Colonic mucosa (tissue), 4 donors: ENCODE data around the gene C8A. TPM values are rescaled to one million over a fixed set of nuclear protein-coding genes. Genes with fewer than 3 reads are reported as not detected.

Source experiments
- DNase-seq: peaks from one replicate; pipeline ENCODE4 v3.0.0-alpha.2; 2020
- H3K27ac ChIP-seq: fragments of 200-600 bp; one replicate; pipeline ENCODE4 v1.8.0; 2021
- H3K27me3 ChIP-seq: fragments of 200-600 bp; one replicate; pipeline ENCODE4 v1.8.0; 2021
- H3K36me3 ChIP-seq: fragments of 200-600 bp; one replicate; pipeline ENCODE4 v1.8.0; 2021
- H3K4me1 ChIP-seq: fragments of 200-600 bp; one replicate; pipeline ENCODE4 v1.8.0; 2021; ENCODE audit warnings: mild to moderate bottlenecking
- H3K4me3 ChIP-seq: fragments of 200-600 bp; one replicate; pipeline ENCODE4 v1.8.0; 2021
- H3K9ac ChIP-seq, 2 donors: one replicate each; pipeline ENCODE4 v1.7.0; 2013; ENCODE audit warnings: control low read depth in 2 of 2, low read depth in 2 of 2, low read length in 2 of 2
- H3K9me3 ChIP-seq: fragments of 200-600 bp; one replicate; pipeline ENCODE4 v1.8.0; 2021
- CTCF ChIP-seq: fragments of 200-600 bp; IDR thresholded peaks from one replicate; pipeline ENCODE4 v1.8.0; 2022; ENCODE audit warnings: antibody characterized with exemption, mild to moderate bottlenecking
- intact Hi-C: fragments of 100-400 bp; cut with DNase I; formaldehyde crosslinking; loops from one replicate; pipeline ENCODE4 v1.14.1; 2022
- total RNA-seq, 2 donors: library from RNA; stranded (reverse); fragmentation: NEBNext Ultra II Directional in 1 of 2; extraction: Animal tissue kit (Norgen Biotek cat#: 25700) in 1 of 2; gene quantifications; one replicate each; pipeline ENCODE4 v1.2.1, GENCODE V29; 2021
- donor health status: healthy.
- donor health status: DM: no; HTN: no; CAD: no.
- donor health status: DM: no; HTN: no; CAD: no.

C8A gene
- total RNA-seq, 2 donors from 2014 or later, result not detected

GRCh38 chr1:56868761-56869160, 14.2 kb downstream of the C8A start:
- no peaks in the 10 kb centered on the region for H3K4me1 ChIP-seq
- H3K9me3 ChIP-seq, result no peaks in the 10 kb centered on the region
- H3K36me3 ChIP-seq, result no peaks in the 10 kb centered on the region
- DNase-seq, result no peak
- H3K9ac ChIP-seq, result no peak overlapping the region
- intact Hi-C loops, result no loop called here
- no peak overlapping the region for H3K27ac ChIP-seq
- no peak overlapping the region for H3K4me3 ChIP-seq
- H3K27me3 ChIP-seq, result no peaks in the 10 kb centered on the region
- TF ChIP-seq CTCF, result no peak

GRCh38 chr1:56872597-56872996, 18.0 kb downstream of the C8A start:
- Histone ChIP-seq H3K4me3 (no peak overlapping the region), H3K27me3 (no peaks in the 10 kb centered on the region), H3K27ac (no peak overlapping the region), H3K4me1 (no peaks in the 10 kb centered on the region), H3K9me3 (no peaks in the 10 kb centered on the region), H3K36me3 (no peaks in the 10 kb centered on the region), H3K9ac (no peak overlapping the region)
- TF ChIP-seq CTCF, result no peak
- no peak for DNase-seq
- intact Hi-C loops, result no loop called here

GRCh38 chr1:56873213-56873612, 18.6 kb downstream of the C8A start:
- H3K9me3 ChIP-seq, result no peaks in the 10 kb centered on the region
- H3K4me1 ChIP-seq, result no peaks in the 10 kb centered on the region
- intact Hi-C loops, result no loop called here
- no peak overlapping the region for H3K4me3 ChIP-seq
- no peaks in the 10 kb centered on the region for H3K36me3 ChIP-seq
- no peak for TF ChIP-seq CTCF
- H3K9ac ChIP-seq, result no peak overlapping the region
- no peak for DNase-seq
- no peaks in the 10 kb centered on the region for H3K27me3 ChIP-seq
- no peak overlapping the region for H3K27ac ChIP-seq

GRCh38 chr1:56874689-56875088, 20.1 kb downstream of the C8A start:
- no peak overlapping the region for H3K9ac ChIP-seq
- H3K36me3 ChIP-seq, result no peaks in the 10 kb centered on the region
- H3K4me3 ChIP-seq, result no peak overlapping the region
- no peaks in the 10 kb centered on the region for H3K4me1 ChIP-seq
- no peaks in the 10 kb centered on the region for H3K27me3 ChIP-seq
- no peaks in the 10 kb centered on the region for H3K9me3 ChIP-seq
- DNase-seq, result no peak
- H3K27ac ChIP-seq, result no peak overlapping the region
- intact Hi-C loops, result no loop called here
- TF ChIP-seq CTCF, result no peak

- Histone ChIP-seq H3K27ac (no peak overlapping the region), H3K4me3 (no peak overlapping the region), H3K9ac (no peak overlapping the region), H3K4me1 (no peaks in the 10 kb centered on the region), H3K36me3 (no peaks in the 10 kb centered on the region), H3K27me3 (no peaks in the 10 kb centered on the region), H3K9me3 (no peaks in the 10 kb centered on the region)
- no peak for DNase-seq
- intact Hi-C loops, result no loop called here
- TF ChIP-seq CTCF, result no peak
Observed at GRCh38 chr1:56877973-56878372, 23.4 kb downstream of the C8A start.

GRCh38 chr1:56880774-56881173, 26.2 kb downstream of the C8A start:
- no peak for DNase-seq
- Histone ChIP-seq H3K27me3 (no peaks in the 10 kb centered on the region), H3K36me3 (no peaks in the 10 kb centered on the region), H3K9ac (no peak overlapping the region), H3K4me3 (no peak overlapping the region), H3K4me1 (no peaks in the 10 kb centered on the region), H3K27ac (no peak overlapping the region), H3K9me3 (no peaks in the 10 kb centered on the region)
- no peak for TF ChIP-seq CTCF
- intact Hi-C loops, result no loop called here
